COLO668 (cell line): ENCODE results near the gene RRP1.
A peak's percentile ranks its signal among the peaks of the same experiment; 100 is the strongest.
"Not testable (repeated sequence)": the region's sequence is repeated elsewhere in the genome, so short reads cannot be mapped to it uniquely, and the experiment has no call there.

Experiments
- DNase-seq: peaks from one replicate; lab custom pipeline; 2025; ENCODE audit not compliant: unreplicated experiment; lab: John Stamatoyannopoulos, UW

Gene RRP1

GRCh38 chr21:43835050-43835449, 45.7 kb downstream of the RRP1 start:
- DNase-seq = no peak

GRCh38 chr21:43835861-43836260, 46.5 kb downstream of the RRP1 start:
- no peak for DNase-seq

- no peak for DNase-seq
Observed at GRCh38 chr21:43836616-43837015, 47.2 kb downstream of the RRP1 start.

GRCh38 chr21:43840259-43840658, 50.9 kb downstream of the RRP1 start:
- no peak for DNase-seq

- no peak for DNase-seq
Observed at GRCh38 chr21:43842742-43843141, 53.4 kb downstream of the RRP1 start.

GRCh38 chr21:43844906-43845305, 55.5 kb downstream of the RRP1 start:
- DNase-seq = not testable (repeated sequence)

GRCh38 chr21:43845386-43845785, 56.0 kb downstream of the RRP1 start:
- DNase-seq = no peak

GRCh38 chr21:43846430-43846829, 57.1 kb downstream of the RRP1 start:
- no peak for DNase-seq

- DNase-seq = no peak
Observed at GRCh38 chr21:43847301-43847700, 57.9 kb downstream of the RRP1 start.

GRCh38 chr21:43848771-43849170, 59.4 kb downstream of the RRP1 start:
- DNase-seq = no peak

GRCh38 chr21:43849532-43850299, 60.3 kb downstream of the RRP1 start:
- no peak for DNase-seq

GRCh38 chr21:43850728-43851295, 61.4 kb downstream of the RRP1 start:
- DNase-seq = no peak

- no peak for DNase-seq
Observed at GRCh38 chr21:43851593-43851992, 62.2 kb downstream of the RRP1 start.

GRCh38 chr21:43853851-43854772, 64.7 kb downstream of the RRP1 start:
- peak; percentile 51 for DNase-seq
